Brain microvascular endothelial cell (primary cell): ENCODE data around the gene SLC35F2.

Experiments used
- DNase-seq: peaks from one replicate; pipeline ENCODE4 v3.0.0-alpha.2; 2020
- H3K27ac ChIP-seq: fragments of 250-450 bp; sonication (Bioruptor Pico); 2 replicates; pipeline ENCODE4 v1.5.1; 2020; ENCODE audit warnings: mild to moderate bottlenecking, moderate library complexity
- H3K27me3 ChIP-seq: fragments of 250-450 bp; sonication (Bioruptor Pico); replicated peaks from 2 replicates; pipeline ENCODE4 v1.5.1; 2020; ENCODE audit warnings: mild to moderate bottlenecking
- H3K36me3 ChIP-seq: fragments of 250-450 bp; sonication (Bioruptor Pico); replicated peaks from 2 replicates; pipeline ENCODE4 v1.5.1; 2020; ENCODE audit warnings: mild to moderate bottlenecking
- H3K4me3 ChIP-seq: 2 replicates; pipeline ENCODE4 v1.5.1; 2011; ENCODE audit warnings: low read depth, mild to moderate bottlenecking, control low read depth, low read length, moderate library complexity
- CTCF ChIP-seq: IDR thresholded peaks from 2 replicates; pipeline ENCODE4 v1.5.1; 2011; ENCODE audit warnings: low read depth, mild to moderate bottlenecking, moderate library complexity, low read length, control low read depth, inconsistent platforms; ENCODE audit errors: missing control alignments
- in situ Hi-C: cut with HindIII; loops from 2 replicates; pipeline ENCODE4 v1.10.0; 2017; ENCODE audit warnings: low sequenced_read_pairs, low pct_ligation_motif_present

Gene SLC35F2

DNA sequence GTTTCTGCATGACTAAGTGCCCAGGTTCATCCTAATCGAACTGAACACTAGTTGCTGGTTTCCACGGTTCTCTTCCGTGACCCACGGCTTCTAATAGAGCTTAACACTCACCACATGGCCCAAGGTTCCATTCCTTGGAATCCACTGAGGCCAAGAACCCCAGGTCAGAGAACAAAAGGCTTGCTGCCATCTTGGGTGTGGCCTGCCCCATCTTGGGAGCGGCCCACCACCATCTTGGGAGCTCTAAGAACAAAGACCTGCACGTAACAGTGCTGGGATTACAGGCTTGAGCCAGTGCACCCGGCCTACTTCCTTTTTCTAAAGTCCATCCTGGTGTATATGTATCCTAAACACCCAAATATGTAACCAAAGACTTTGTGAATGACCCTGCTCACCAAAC, 68.8 kb downstream of the SLC35F2 start:
- Histone ChIP-seq H3K4me3 (no peak overlapping the region), H3K27ac (no peak overlapping the region), H3K36me3 (no peaks in the 10 kb centered on the region), H3K27me3 (no peaks in the 10 kb centered on the region)
- TF ChIP-seq CTCF = no peak
- no peak for DNase-seq
- in situ Hi-C loops = no loop called here

DNA sequence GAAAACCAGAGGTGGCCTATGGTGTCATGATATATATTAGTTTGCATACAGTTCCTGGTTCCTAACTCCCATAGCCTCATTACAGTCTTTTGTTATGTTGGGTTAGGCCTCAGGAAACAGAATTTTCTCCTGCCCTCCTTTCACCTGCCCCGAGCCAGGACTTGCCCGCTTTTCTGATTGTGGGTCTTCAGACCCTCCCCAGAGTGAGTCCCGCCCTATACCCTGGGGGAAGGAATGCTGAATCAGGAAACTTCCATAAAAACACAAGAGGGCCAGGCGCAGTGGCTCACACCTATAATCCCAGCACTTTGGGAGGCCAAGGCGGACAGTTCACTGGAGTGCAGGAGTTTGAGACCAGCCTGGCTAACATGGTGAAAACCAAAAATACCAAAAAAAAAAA, 70.9 kb downstream of the SLC35F2 start:
- no peaks in the 10 kb centered on the region for H3K27me3 ChIP-seq
- H3K4me3 ChIP-seq = no peak overlapping the region
- H3K36me3 ChIP-seq = no peaks in the 10 kb centered on the region
- in situ Hi-C loops = no loop called here
- no peak overlapping the region for H3K27ac ChIP-seq
- no peak for TF ChIP-seq CTCF
- no peak for DNase-seq

DNA sequence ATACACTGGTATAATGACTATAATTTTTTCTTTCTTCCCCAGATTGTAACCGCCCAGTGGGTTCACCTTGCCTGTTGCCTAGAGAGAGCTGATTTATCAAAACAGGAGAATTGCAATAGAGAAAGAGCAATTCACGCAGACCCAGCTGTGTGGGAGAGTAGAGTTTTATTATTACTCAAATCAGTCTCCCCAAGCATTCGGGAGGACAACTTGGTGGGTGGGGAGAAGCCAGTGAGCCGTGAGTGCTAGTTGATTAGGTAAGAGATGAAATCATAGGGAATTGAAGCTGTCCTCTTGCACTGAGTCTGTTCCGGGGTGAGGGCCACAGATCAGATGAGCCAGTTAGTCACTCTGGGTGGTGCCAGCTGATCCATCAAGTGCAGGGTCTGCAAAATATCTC, 73.2 kb downstream of the SLC35F2 start:
- TF ChIP-seq CTCF = no peak
- in situ Hi-C loops = no loop called here
- H3K4me3 ChIP-seq = no peak overlapping the region
- DNase-seq = peak; percentile 23
- no peaks in the 10 kb centered on the region for H3K27me3 ChIP-seq
- no peak overlapping the region for H3K27ac ChIP-seq
- H3K36me3 ChIP-seq = no peaks in the 10 kb centered on the region

GRCh38 chr11:107783121-107783520, 75.5 kb downstream of the SLC35F2 start:
- H3K27ac ChIP-seq = no peak overlapping the region
- no peaks in the 10 kb centered on the region for H3K27me3 ChIP-seq
- DNase-seq = peak; percentile 24
- H3K4me3 ChIP-seq = no peak overlapping the region
- no peaks in the 10 kb centered on the region for H3K36me3 ChIP-seq
- TF ChIP-seq CTCF = no peak
- in situ Hi-C loops = no loop called here

DNA sequence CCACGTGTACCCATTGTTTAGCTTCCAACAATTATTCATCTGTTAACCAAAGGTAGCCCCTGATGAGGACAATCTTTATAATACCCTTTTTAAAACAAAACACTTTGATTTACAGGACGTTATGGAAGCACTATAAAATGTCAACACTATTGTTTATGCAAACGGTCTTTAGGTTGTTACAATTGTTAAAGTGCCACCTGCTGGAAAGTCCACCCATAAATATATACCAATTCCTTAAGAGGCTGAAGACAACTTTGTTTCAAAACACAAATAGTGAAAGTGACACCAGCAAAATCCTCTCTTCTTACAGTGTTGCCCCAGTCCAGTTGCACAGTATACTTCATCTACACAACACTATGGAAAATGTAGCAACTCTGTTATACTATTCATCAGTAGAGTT, 77.8 kb downstream of the SLC35F2 start:
- TF ChIP-seq CTCF = peak; percentile 2
- in situ Hi-C loops = no loop called here
- Histone ChIP-seq H3K4me3 (no peak overlapping the region), H3K36me3 (no peaks in the 10 kb centered on the region), H3K27me3 (no peaks in the 10 kb centered on the region), H3K27ac (no peak overlapping the region)
- no peak for DNase-seq

DNA sequence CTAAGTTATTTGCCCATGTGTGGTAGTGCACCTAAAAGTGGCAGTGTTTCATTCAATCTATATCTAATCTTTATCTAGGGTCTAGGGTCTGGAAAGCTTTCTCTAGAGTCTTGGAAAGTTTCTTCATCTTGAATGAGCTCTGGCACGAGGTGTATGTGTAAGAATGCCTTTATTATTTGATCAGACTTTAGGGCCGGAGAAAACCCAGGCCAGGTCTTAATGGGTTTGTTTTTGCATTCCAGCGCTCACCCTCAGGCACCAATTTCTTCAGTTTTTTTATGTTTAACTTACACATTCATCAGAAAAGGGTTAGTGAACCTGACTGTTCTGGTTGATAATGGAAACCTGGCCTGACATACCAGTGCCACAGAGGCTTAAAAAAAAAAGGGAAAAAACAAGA, 78.5 kb downstream of the SLC35F2 start:
- Histone ChIP-seq H3K27ac (no peak overlapping the region), H3K27me3 (no peaks in the 10 kb centered on the region), H3K4me3 (no peak overlapping the region), H3K36me3 (no peaks in the 10 kb centered on the region)
- no peak for DNase-seq
- in situ Hi-C loops = no loop called here
- TF ChIP-seq CTCF = no peak
